HCT116 (cell line): ENCODE measurements around the gene XPO1. TPM values are rescaled to one million over a fixed set of nuclear protein-coding genes. Genes with fewer than 3 reads are reported as not detected.

ENCODE experiments used
- ATAC-seq: fragments of 200-7000 bp; cut with Tn5 transposase; 2 replicates; pipeline ENCODE4 v1.9.1; 2020; ENCODE audit warnings: mild to moderate bottlenecking, moderate library complexity
- BruUV-seq: library from RNA; stranded (reverse); fragments of 400-500 nt; replicated peaks from 2 replicates; lab custom pipeline; 2021; lab: Mats Ljungman, UMichigan
- CTCF ChIA-PET: fragments of 300-600 bp; sonication (Branson Sonifier 250); formaldehyde crosslinking; loops from one replicate; lab custom pipeline; 2021; ENCODE audit warnings: antibody characterized with exemption; lab: Charles Lee
- POLR2A ChIA-PET: fragments of 300-600, 350-600 bp; sonication (Branson Sonifier 250); formaldehyde crosslinking; loops from one replicate; lab custom pipeline; 2021; ENCODE audit warnings: antibody characterized with exemption; lab: Charles Lee
- RAD21 ChIA-PET, 2 experiments: fragments of 300-600 bp; sonication (Branson Sonifier 250); formaldehyde crosslinking; loops; one replicate each; lab custom pipeline; 2023; ENCODE audit warnings: low total read pairs in 2 of 2; ENCODE audit not compliant: uncharacterized antibody in 2 of 2, unreplicated experiment in 2 of 2, low non-redundant PET in 1 of 2; lab: Charles Lee
- DNase-seq: peaks from one replicate; pipeline ENCODE4 v3.0.0-alpha.2; 2010; ENCODE audit warnings: low read depth, low spot score
- H2AFZ ChIP-seq: fragments of 200-600 bp; shearing (Covaris generic), sonication (generic); 2 replicates; pipeline ENCODE4 v1.6.1; 2017; ENCODE audit warnings: low read depth, mixed run types, mixed read lengths, antibody characterized with exemption, low read length; ENCODE audit not compliant: poor library complexity, severe bottlenecking
- H3K27ac ChIP-seq: 2 replicates; pipeline ENCODE4 v1.5.1; 2012; ENCODE audit warnings: low read depth, low read length
- H3K27me3 ChIP-seq: fragments of 200-600 bp; sonication (generic); 2 replicates; pipeline ENCODE4 v1.6.1; 2016; ENCODE audit warnings: mixed run types, low read length, mixed read lengths; ENCODE audit not compliant: insufficient read depth
- H3K36me3 ChIP-seq, 2 experiments: fragments of 200-500 bp in 1 of 2; fragments of 200-600 bp in 1 of 2; sonication (Bioruptor generic) in 1 of 2; sonication (generic) in 1 of 2; 2 replicates each; pipeline versions ENCODE4 v1.5.1 to v1.6.1; 2014 to 2016; ENCODE audit warnings: low read length in 2 of 2, inconsistent platforms in 1 of 2, mixed read lengths in 1 of 2, mixed run types in 1 of 2; ENCODE audit not compliant: insufficient read depth in 2 of 2, control insufficient read depth in 1 of 2
- H3K4me1 ChIP-seq, 2 experiments: fragments of 200-600 bp in 1 of 2; sonication (generic) in 1 of 2; 2 replicates each; pipeline versions ENCODE4 v1.5.1 to v1.6.1; 2012 to 2017; ENCODE audit warnings: low read length in 2 of 2, inconsistent platforms in 1 of 2, mild to moderate bottlenecking in 1 of 2, mixed read lengths in 1 of 2, mixed run types in 1 of 2, moderate library complexity in 1 of 2; ENCODE audit not compliant: insufficient read depth in 2 of 2, control insufficient read depth in 1 of 2
- H3K4me2 ChIP-seq: fragments of 200-600 bp; sonication (generic); 2 replicates; pipeline ENCODE4 v1.6.1; 2017; ENCODE audit warnings: mixed run types, low read length, mixed read lengths
- H3K4me3 ChIP-seq, 2 experiments: fragments of 200-600 bp in 1 of 2; sonication (generic) in 1 of 2; replicated peaks in 1 of 2; 2 replicates each; pipeline ENCODE4 v1.5.1; 2011 to 2016; ENCODE audit warnings: low read length in 2 of 2, control low read depth in 1 of 2, low read depth in 1 of 2, mild to moderate bottlenecking in 1 of 2, mixed read lengths in 1 of 2, mixed run types in 1 of 2
- H3K79me2 ChIP-seq: fragments of 200-600 bp; sonication (generic); 2 replicates; pipeline ENCODE4 v1.6.1; 2017; ENCODE audit warnings: mild to moderate bottlenecking, mixed run types, low read length, moderate library complexity, mixed read lengths; ENCODE audit not compliant: insufficient read depth
- H3K9ac ChIP-seq: fragments of 200-600 bp; sonication (generic); 2 replicates; pipeline ENCODE4 v1.6.1; 2016; ENCODE audit warnings: low read length, mixed read lengths
- H3K9me2 ChIP-seq: fragments of 200-600 bp; sonication (generic), shearing (Covaris generic); 2 replicates; pipeline ENCODE4 v1.6.1; 2017; ENCODE audit warnings: mixed run types, mild to moderate bottlenecking, moderate library complexity; ENCODE audit not compliant: insufficient read depth
- H3K9me3 ChIP-seq, 2 experiments: fragments of 200-500 bp in 1 of 2; fragments of 200-600 bp in 1 of 2; sonication (Bioruptor generic) in 1 of 2; sonication (generic) in 1 of 2; 2 replicates each; pipeline ENCODE4 v1.6.1; 2014 to 2017; ENCODE audit warnings: low read length in 2 of 2, mixed read lengths in 2 of 2, inconsistent platforms in 1 of 2, low read depth in 1 of 2, mild to moderate bottlenecking in 1 of 2, mixed run types in 1 of 2, moderate library complexity in 1 of 2; ENCODE audit not compliant: control insufficient read depth in 1 of 2, insufficient read depth in 1 of 2
- H4K20me1 ChIP-seq: fragments of 200-600 bp; sonication (generic), shearing (Covaris generic); 2 replicates; pipeline ENCODE4 v1.6.1; 2017; ENCODE audit warnings: mixed run types, mild to moderate bottlenecking, moderate library complexity; ENCODE audit not compliant: insufficient read depth
- ATF3 ChIP-seq: IDR thresholded peaks from 2 replicates; pipeline ENCODE4 v1.6.1; 2012
- CBX3 ChIP-seq: IDR thresholded peaks from 2 replicates; pipeline ENCODE4 v1.6.1; 2012; ENCODE audit warnings: low read depth
- CEBPB ChIP-seq: IDR thresholded peaks from 2 replicates; pipeline ENCODE4 v1.6.1; 2012; ENCODE audit warnings: low read depth
- CTCF ChIP-seq, 3 experiments: fragments of 200-600 bp in 1 of 3; sonication (generic) in 1 of 3; IDR thresholded peaks in 2 of 3; conservative IDR thresholded peaks in 1 of 3; 2 replicates each; pipeline ENCODE4 v1.5.1; 2012 to 2017; ENCODE audit warnings: low read depth in 2 of 3, low read length in 2 of 3, antibody characterized with exemption in 1 of 3, borderline replicate concordance in 1 of 3, control low read depth in 1 of 3, mild to moderate bottlenecking in 1 of 3, mixed read lengths in 1 of 3, mixed run types in 1 of 3, moderate library complexity in 1 of 3; ENCODE audit not compliant: insufficient read depth in 1 of 3
- EGR1 ChIP-seq: IDR thresholded peaks from 2 replicates; pipeline ENCODE4 v1.6.1; 2012; ENCODE audit warnings: low read depth
- ELF1 ChIP-seq: IDR thresholded peaks from 2 replicates; pipeline ENCODE4 v1.6.1; 2012; ENCODE audit warnings: low read depth, borderline replicate concordance
- EZH2 ChIP-seq: fragments of 200-600 bp; sonication (generic); IDR thresholded peaks from 2 replicates; pipeline ENCODE4 v1.6.1; 2017; ENCODE audit warnings: antibody characterized with exemption, mixed run types
- EZH2phosphoT487 ChIP-seq: fragments of 200-600 bp; IDR thresholded peaks from 2 replicates; pipeline ENCODE4 v1.6.1; 2018; ENCODE audit warnings: antibody characterized with exemption, borderline replicate concordance
- FOSL1 ChIP-seq: IDR thresholded peaks from 2 replicates; pipeline ENCODE4 v1.6.1; 2012; ENCODE audit warnings: low read depth
- JUND ChIP-seq: IDR thresholded peaks from 2 replicates; pipeline ENCODE4 v1.6.1; 2012
- MAX ChIP-seq: IDR thresholded peaks from 2 replicates; pipeline ENCODE4 v1.6.1; 2012
- POLR2A ChIP-seq: IDR thresholded peaks from 2 replicates; pipeline ENCODE4 v1.7.0; 2011; ENCODE audit warnings: borderline replicate concordance; ENCODE audit not compliant: insufficient read depth, insufficient read length; ENCODE audit errors: extremely low read depth
- RAD21 ChIP-seq: IDR thresholded peaks from 2 replicates; pipeline ENCODE4 v1.6.1; 2012; ENCODE audit warnings: low read depth, mild to moderate bottlenecking
- SIN3A ChIP-seq: IDR thresholded peaks from 2 replicates; pipeline ENCODE4 v1.6.1; 2012; ENCODE audit warnings: low read depth
- SP1 ChIP-seq: IDR thresholded peaks from 2 replicates; pipeline ENCODE4 v1.6.1; 2012; ENCODE audit warnings: low read depth
- SRF ChIP-seq: IDR thresholded peaks from 2 replicates; pipeline ENCODE4 v1.6.1; 2012; ENCODE audit warnings: low read depth
- TCF7L2 ChIP-seq: IDR thresholded peaks from 2 replicates; pipeline ENCODE4 v1.7.0; 2011; ENCODE audit warnings: borderline replicate concordance, inconsistent platforms; ENCODE audit not compliant: insufficient read depth, insufficient read length; ENCODE audit errors: extremely low read depth
- YY1 ChIP-seq: IDR thresholded peaks from 2 replicates; pipeline ENCODE4 v1.6.1; 2011; ENCODE audit warnings: low read length, low read depth, moderate library complexity, mild to moderate bottlenecking; ENCODE audit not compliant: insufficient replicate concordance; ENCODE audit errors: extremely low read depth
- ZFX ChIP-seq: fragments of 450-650 bp; IDR thresholded peaks from 2 replicates; pipeline ENCODE4 v1.6.1; 2017
- ZNF274 ChIP-seq: fragments of 200-500 bp; sonication (Bioruptor generic); IDR thresholded peaks from 2 replicates; pipeline ENCODE4 v1.6.1; 2014; ENCODE audit warnings: mild to moderate bottlenecking, low read depth, low read length, inconsistent platforms
- intact Hi-C: fragments of 100-400 bp; cut with micrococcal nuclease; formaldehyde crosslinking; loops from 2 replicates; pipeline ENCODE4 v1.10.0; 2022
- total RNA-seq: library from RNA; stranded (reverse); gene quantifications from one replicate; pipeline ENCODE4 v1.2.1, GENCODE V29; 2021; ENCODE audit not compliant: unreplicated experiment
- TF ChIP-seq, protein P1 (sequence below): IDR thresholded peaks from 2 replicates; pipeline ENCODE4 v1.6.1; 2012; ENCODE audit warnings: low read depth
- TF ChIP-seq, protein P2 (sequence below): IDR thresholded peaks from 2 replicates; pipeline ENCODE4 v1.6.1; 2011; ENCODE audit warnings: mild to moderate bottlenecking, low read length, moderate library complexity; ENCODE audit not compliant: insufficient replicate concordance; ENCODE audit errors: extremely low read depth

The XPO1 gene
- total RNA-seq, 1 experiment from 2014 or later: 184 TPM

DNA sequence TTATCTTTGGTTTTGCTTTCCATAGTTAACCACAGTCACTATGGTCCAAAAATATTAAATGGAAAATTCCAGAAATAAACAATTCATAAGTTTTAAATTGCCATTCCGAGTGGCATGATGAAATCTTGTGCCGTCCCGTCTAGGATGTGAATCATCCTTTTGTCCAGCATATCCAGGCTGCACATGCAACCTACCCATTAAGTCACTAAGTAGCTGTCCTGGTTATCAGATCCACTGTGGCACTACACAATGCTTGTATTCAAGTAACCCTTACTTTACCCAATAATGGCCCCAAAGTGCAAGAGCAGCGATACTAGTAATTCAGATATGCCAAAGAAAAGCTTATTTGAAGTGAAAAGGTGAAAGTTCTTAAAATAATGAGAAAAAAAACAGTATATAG, 78.0 kb downstream of the XPO1 start:
- no peaks in the 10 kb centered on the region for H3K27me3 ChIP-seq
- H3K4me1 ChIP-seq: peaks cover 18 to 29% of the 10 kb centered on the region in 2 experiments
- H3K36me3 ChIP-seq: no peaks in the 10 kb centered on the region
- TF ChIP-seq YY1 (no peak), ZNF274 (no peak), EZH2 (no peak), TCF7L2 (no peak), POLR2A (no peak), ATF3 (0 out of 2 replicates have a peak, but pooled peaks have one; percentile 61), ZFX (no peak), CTCF (IDR thresholded peaks at IDR 0.05 in 2 of 3, conservative IDR thresholded peaks at IDR 0.05 in 1 of 3; ENCODE audit: borderline replicate concordance in 1 of 3, insufficient read depth in 1 of 3, low read depth in 2 of 3, low read length in 2 of 3) (no peak), EGR1 (no peak), MAX (no peak), JUND (peak; percentile 42), RAD21 (no peak), FOSL1 (peak; percentile 46), CEBPB (peak; percentile 80), SIN3A (no peak), SP1 (peak; percentile 35), ELF1 (no peak), SRF (no peak), CBX3 (no peak), EZH2phosphoT487 (no peak)
- TF ChIP-seq, protein P1, sequence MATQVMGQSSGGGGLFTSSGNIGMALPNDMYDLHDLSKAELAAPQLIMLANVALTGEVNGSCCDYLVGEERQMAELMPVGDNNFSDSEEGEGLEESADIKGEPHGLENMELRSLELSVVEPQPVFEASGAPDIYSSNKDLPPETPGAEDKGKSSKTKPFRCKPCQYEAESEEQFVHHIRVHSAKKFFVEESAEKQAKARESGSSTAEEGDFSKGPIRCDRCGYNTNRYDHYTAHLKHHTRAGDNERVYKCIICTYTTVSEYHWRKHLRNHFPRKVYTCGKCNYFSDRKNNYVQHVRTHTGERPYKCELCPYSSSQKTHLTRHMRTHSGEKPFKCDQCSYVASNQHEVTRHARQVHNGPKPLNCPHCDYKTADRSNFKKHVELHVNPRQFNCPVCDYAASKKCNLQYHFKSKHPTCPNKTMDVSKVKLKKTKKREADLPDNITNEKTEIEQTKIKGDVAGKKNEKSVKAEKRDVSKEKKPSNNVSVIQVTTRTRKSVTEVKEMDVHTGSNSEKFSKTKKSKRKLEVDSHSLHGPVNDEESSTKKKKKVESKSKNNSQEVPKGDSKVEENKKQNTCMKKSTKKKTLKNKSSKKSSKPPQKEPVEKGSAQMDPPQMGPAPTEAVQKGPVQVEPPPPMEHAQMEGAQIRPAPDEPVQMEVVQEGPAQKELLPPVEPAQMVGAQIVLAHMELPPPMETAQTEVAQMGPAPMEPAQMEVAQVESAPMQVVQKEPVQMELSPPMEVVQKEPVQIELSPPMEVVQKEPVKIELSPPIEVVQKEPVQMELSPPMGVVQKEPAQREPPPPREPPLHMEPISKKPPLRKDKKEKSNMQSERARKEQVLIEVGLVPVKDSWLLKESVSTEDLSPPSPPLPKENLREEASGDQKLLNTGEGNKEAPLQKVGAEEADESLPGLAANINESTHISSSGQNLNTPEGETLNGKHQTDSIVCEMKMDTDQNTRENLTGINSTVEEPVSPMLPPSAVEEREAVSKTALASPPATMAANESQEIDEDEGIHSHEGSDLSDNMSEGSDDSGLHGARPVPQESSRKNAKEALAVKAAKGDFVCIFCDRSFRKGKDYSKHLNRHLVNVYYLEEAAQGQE: no peak
- TF ChIP-seq, protein P2, sequence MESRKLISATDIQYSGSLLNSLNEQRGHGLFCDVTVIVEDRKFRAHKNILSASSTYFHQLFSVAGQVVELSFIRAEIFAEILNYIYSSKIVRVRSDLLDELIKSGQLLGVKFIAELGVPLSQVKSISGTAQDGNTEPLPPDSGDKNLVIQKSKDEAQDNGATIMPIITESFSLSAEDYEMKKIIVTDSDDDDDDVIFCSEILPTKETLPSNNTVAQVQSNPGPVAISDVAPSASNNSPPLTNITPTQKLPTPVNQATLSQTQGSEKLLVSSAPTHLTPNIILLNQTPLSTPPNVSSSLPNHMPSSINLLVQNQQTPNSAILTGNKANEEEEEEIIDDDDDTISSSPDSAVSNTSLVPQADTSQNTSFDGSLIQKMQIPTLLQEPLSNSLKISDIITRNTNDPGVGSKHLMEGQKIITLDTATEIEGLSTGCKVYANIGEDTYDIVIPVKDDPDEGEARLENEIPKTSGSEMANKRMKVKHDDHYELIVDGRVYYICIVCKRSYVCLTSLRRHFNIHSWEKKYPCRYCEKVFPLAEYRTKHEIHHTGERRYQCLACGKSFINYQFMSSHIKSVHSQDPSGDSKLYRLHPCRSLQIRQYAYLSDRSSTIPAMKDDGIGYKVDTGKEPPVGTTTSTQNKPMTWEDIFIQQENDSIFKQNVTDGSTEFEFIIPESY: no peak
- no peaks in the 10 kb centered on the region for H3K9me2 ChIP-seq
- ChIA-PET CTCF (no interaction called here), POLR2A (interaction anchor here (1.6 kb wide), 1 partner anchor 10 kb away, joined by 6 read pairs; no protein-coding TSS in a partner anchor), RAD21 (no interaction called here)
- peaks cover 100% of the 10 kb centered on the region for H3K79me2 ChIP-seq
- H3K9ac ChIP-seq: no peak overlapping the region
- BruUV-seq: no TSS peak
- peak overlapping the region; percentile 15; the same call in 1 of the 2 replicates for H3K4me2 ChIP-seq
- H3K27ac ChIP-seq: no peak overlapping the region
- DNase-seq: no peak
- peak; percentile 60; the same call in 1 of the 2 replicates for ATAC-seq
- no peak overlapping the region for H3K4me3 ChIP-seq
- H4K20me1 ChIP-seq: no peaks in the 10 kb centered on the region; the same call in 1 of the 2 replicates
- intact Hi-C loops: no loop called here
- H2AFZ ChIP-seq: no peak overlapping the region
- no peaks in the 10 kb centered on the region for H3K9me3 ChIP-seq
